Activated naive CD8-positive, alpha-beta T cell treated with anti-CD3 and anti-CD28 coated beads, Interleukin-2, amount 10 ng/mL, durations not matched to agents 7 days and 5 days (primary cell): ENCODE measurements around the gene GABARAP. TPM values are rescaled to one million over a fixed set of nuclear protein-coding genes. Genes with fewer than 3 reads are reported as not detected.

ENCODE experiments used
- ATAC-seq: fragments of 150-1000 bp; cut with Tn5 transposase; one replicate; pipeline ENCODE4 v1.10.0; 2021; ENCODE audit warnings: low read depth, moderate library complexity
- POLR2A ChIA-PET: fragments of 350-600 bp; sonication (Branson Sonifier 250); formaldehyde crosslinking; loops from one replicate; lab custom pipeline; 2021; ENCODE audit warnings: antibody characterized with exemption; lab: Charles Lee
- DNase-seq: peaks from one replicate; pipeline ENCODE4 v3.0.0; 2021
- H3K27ac Mint-ChIP-seq: one replicate; pipeline ENCODE4 v1.8.0; 2022; ENCODE audit warnings: mild to moderate bottlenecking, mixed read lengths
- H3K27me3 Mint-ChIP-seq: one replicate; pipeline ENCODE4 v1.8.0; 2022; ENCODE audit warnings: mild to moderate bottlenecking, moderate library complexity, mixed read lengths
- H3K36me3 Mint-ChIP-seq: one replicate; pipeline ENCODE4 v1.8.0; 2021; ENCODE audit warnings: mild to moderate bottlenecking, mixed read lengths
- H3K4me1 Mint-ChIP-seq: one replicate; pipeline ENCODE4 v1.8.0; 2021; ENCODE audit warnings: mixed read lengths
- H3K4me3 Mint-ChIP-seq: one replicate; pipeline ENCODE4 v1.8.0; 2022; ENCODE audit warnings: mild to moderate bottlenecking, moderate library complexity, mixed read lengths
- H3K9me3 Mint-ChIP-seq: one replicate; pipeline ENCODE4 v1.8.0; 2021; ENCODE audit warnings: mixed read lengths
- total RNA-seq, 2 experiments: library from RNA; stranded (reverse); gene quantifications; one replicate each; pipeline ENCODE4 v1.2.3, GENCODE V29; 2021

Gene GABARAP
- total RNA-seq, 2 experiments from 2014 or later: 244 to 251 TPM

- peaks cover 1% of the 10 kb centered on the region for H3K27me3 Mint-ChIP-seq
- H3K4me3 Mint-ChIP-seq: peak overlapping the region; percentile 97
- peak overlapping the region; percentile 95 for H3K27ac Mint-ChIP-seq
- no peaks in the 10 kb centered on the region for H3K36me3 Mint-ChIP-seq
- no peaks in the 10 kb centered on the region for H3K9me3 Mint-ChIP-seq
- POLR2A ChIA-PET: interaction anchor here (0.9 to 2.8 kb wide), 4 partner anchors 8 to 180 kb away, joined by 3 to 15 read pairs (median 7); partner anchors contain the start of genes GABARAP, PHF23 and SLC16A13
- DNase-seq: no peak
- H3K4me1 Mint-ChIP-seq: peaks cover 56% of the 10 kb centered on the region
- ATAC-seq: no peak
Observed at GRCh38 chr17:7215652-7216180, 26.5 kb downstream of the GABARAP start.

DNA sequence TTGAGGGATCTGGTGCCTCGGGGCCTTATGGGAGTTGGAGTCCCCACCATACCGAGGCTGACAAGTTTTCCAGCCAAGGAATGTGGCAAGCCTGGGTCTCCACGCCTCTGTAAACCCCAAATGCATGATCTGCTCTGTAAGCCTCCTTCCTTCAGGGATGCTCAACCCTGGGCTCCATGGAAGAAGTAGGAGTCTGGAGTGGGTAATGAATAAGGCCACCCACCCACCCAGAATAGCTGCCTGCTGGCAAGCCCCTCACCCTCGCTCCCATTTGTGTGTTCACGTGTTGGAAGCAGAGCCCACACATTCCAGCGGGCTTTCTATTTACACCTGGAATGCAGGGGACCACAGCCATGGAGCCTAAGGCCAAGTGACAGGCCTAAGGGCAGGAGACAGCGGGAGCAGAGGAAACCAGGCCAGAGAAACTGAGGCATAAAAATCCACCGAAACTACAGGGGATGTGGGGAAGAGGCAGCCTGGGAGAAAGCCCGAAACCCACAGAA lies 27.1 kb downstream of the GABARAP start:
- Mint-ChIP-seq H3K4me1 (peaks cover 51% of the 10 kb centered on the region), H3K9me3 (no peaks in the 10 kb centered on the region), H3K27ac (peak overlapping the region; percentile 95), H3K36me3 (no peaks in the 10 kb centered on the region), H3K4me3 (peak overlapping the region; percentile 97), H3K27me3 (peaks cover 2% of the 10 kb centered on the region)
- DNase-seq (no peak), ATAC-seq (no peak)
- POLR2A ChIA-PET: interaction anchor here (0.7 to 2.8 kb wide), 6 partner anchors 19 to 180 kb away, joined by 3 to 15 read pairs (median 6); partner anchors contain the start of genes ACAP1, DVL2, GABARAP and PHF23

GRCh38 chr17:7214300-7215135 lies 27.7 kb downstream of the GABARAP start:
- H3K9me3 Mint-ChIP-seq: no peaks in the 10 kb centered on the region
- peak overlapping the region; percentile 95 for H3K27ac Mint-ChIP-seq
- POLR2A ChIA-PET: interaction anchor here (0.7 to 2.8 kb wide), 7 partner anchors 20 to 179 kb away, joined by 3 to 15 read pairs (median 4); partner anchors contain the start of genes ACAP1, CTDNEP1, DVL2 and GABARAP
- H3K4me3 Mint-ChIP-seq: peak overlapping the region; percentile 97
- peaks cover 50% of the 10 kb centered on the region for H3K4me1 Mint-ChIP-seq
- DNase-seq (peak; percentile 100), ATAC-seq (peak; percentile 81)
- peaks cover 7% of the 10 kb centered on the region for H3K27me3 Mint-ChIP-seq
- H3K36me3 Mint-ChIP-seq: no peaks in the 10 kb centered on the region

GRCh38 chr17:7213895-7214299 lies 28.4 kb downstream of the GABARAP start:
- ATAC-seq (no peak), DNase-seq (no peak)
- Mint-ChIP-seq H3K27me3 (peaks cover 7% of the 10 kb centered on the region), H3K4me1 (peaks cover 47% of the 10 kb centered on the region), H3K27ac (peak overlapping the region; percentile 95), H3K4me3 (peak overlapping the region; percentile 97), H3K36me3 (no peaks in the 10 kb centered on the region), H3K9me3 (no peaks in the 10 kb centered on the region)
- POLR2A ChIA-PET: interaction anchor here (0.7 to 2.8 kb wide), 5 partner anchors 21 to 123 kb away, joined by 3 to 15 read pairs (median 4); partner anchors contain the start of genes ACAP1, CTDNEP1, DVL2 and PHF23

DNA sequence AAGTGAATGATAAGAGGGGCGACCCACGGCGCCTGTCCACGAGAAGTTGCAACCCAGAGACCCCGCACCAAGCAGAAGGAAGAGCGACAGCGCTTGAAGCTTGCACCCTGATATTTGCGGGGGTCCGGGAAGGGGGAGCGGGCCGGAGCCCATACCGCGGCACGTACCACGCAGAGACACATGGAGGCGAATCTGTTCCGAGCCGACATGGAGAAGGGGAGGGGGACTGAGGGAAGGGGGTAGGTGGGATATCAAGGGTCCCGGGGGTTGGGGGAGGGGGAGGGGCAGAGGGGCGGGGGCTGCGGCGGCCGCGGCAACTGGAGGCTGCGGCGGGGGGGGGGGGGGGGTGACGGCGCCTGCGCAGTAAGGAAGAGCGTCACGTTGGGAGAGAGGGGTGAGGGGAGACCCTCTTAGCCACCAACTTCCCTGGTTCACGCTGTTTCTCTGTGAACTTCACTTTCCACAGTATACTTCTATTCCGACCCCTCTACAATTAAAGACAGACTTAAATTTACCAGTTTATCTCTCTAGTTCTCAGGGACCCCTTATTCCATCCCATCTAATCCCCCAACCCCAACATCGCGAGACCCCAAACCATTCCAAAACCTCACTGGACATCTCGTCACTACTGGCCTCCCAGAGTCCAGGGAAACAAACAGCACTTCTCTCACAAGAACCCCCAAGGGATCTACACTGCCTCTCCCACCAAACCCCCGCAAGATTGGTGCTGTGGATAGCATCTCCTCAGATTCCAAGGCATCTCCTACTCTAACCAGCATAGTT lies 30.6 kb downstream of the GABARAP start:
- Mint-ChIP-seq H3K9me3 (no peaks in the 10 kb centered on the region), H3K27me3 (peaks cover 7% of the 10 kb centered on the region), H3K4me3 (no peak overlapping the region), H3K27ac (no peak overlapping the region), H3K36me3 (no peaks in the 10 kb centered on the region), H3K4me1 (peaks cover 35% of the 10 kb centered on the region)
- POLR2A ChIA-PET: no interaction called here
- ATAC-seq (no peak), DNase-seq (no peak)

GRCh38 chr17:7208754-7209460 lies 33.3 kb downstream of the GABARAP start:
- Mint-ChIP-seq H3K4me1 (peaks cover 37% of the 10 kb centered on the region), H3K27ac (peak overlapping the region; percentile 3), H3K4me3 (no peak overlapping the region), H3K36me3 (no peaks in the 10 kb centered on the region), H3K27me3 (peaks cover 7% of the 10 kb centered on the region), H3K9me3 (no peaks in the 10 kb centered on the region)
- ATAC-seq (no peak), DNase-seq (no peak)
- POLR2A ChIA-PET: no interaction called here

DNA sequence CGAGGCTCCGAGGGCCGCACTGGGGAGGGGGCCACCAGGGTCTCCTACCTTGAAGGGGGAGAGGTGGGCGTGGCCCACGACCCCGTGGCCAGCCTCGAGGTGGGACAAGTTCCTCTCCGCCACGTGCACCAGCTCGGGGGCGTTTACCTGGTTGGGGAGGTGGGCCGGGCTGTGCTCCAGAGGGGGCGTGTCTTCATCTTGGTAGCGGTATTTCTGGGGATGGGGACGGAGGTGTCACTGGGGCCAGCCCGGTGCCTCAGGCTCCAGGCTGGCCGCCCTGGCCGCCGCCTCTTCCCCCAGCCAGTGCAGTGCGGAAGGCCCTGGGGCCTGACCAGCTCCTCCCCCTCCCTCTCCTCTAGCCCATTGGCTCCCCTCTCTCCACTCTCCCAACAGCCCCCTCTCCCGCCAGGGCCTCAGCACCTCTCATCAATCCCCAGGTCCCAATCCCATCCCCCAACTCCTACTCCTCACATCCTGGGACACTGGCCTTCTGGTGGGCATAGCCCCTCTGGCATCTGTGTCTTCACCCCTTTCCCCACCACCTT lies 34.1 kb downstream of the GABARAP start:
- Mint-ChIP-seq H3K36me3 (peaks cover 2% of the 10 kb centered on the region), H3K4me1 (peaks cover 31% of the 10 kb centered on the region), H3K4me3 (no peak overlapping the region), H3K27me3 (peaks cover 7% of the 10 kb centered on the region), H3K27ac (no peak overlapping the region), H3K9me3 (no peaks in the 10 kb centered on the region)
- ATAC-seq (no peak), DNase-seq (no peak)
- POLR2A ChIA-PET: interaction anchor here (1.4 kb wide), 1 partner anchor 8 kb away, joined by 3 read pairs; no protein-coding TSS in a partner anchor

DNA sequence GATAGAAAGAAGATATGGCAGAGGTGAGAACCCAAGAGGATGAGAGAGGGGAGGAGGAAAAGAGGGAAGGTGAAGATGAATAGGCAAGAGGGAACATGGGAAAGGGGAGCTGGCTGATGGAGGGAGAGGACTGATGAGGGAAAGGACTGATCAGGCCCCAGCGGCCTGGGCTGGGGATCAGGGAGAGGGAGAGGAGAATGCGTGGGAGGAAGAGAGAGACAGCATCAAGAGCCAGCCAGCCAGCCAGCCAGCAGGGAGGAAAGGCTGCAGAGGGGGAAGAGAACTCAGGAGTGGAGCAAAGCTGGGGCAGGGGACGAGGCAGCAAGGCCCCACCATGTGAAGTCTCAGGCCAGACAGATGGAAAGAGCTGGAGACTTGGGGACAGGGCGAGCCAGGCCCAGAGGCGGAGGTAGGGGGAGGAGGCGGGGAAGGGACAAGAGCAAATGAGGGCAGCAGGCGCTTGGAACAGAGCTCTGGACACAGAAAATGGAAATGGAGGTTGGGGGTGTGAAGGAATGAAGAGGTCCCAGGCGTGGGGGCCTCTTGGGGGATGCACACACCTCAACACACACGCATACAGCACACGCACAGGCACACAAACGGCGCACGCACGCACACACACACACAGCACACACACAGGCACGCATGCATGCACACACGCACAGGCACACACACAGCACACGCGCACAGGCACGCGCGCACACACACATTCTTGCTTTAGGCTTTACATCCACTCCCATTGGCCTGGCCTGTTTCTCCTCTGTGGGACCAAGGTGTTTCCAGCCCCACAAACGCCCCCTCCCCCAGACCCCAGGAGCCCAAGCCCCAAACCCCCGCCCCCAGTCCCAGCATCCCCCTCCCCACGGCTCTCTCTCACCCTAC lies 34.9 kb downstream of the GABARAP start:
- peak overlapping the region; percentile 28 for H3K27ac Mint-ChIP-seq
- POLR2A ChIA-PET: interaction anchor here (1.4 kb wide), 1 partner anchor 9 kb away, joined by 3 read pairs; no protein-coding TSS in a partner anchor

GRCh38 chr17:7205561-7205960 lies 36.7 kb downstream of the GABARAP start:
- peak overlapping the region; percentile 92 for H3K27ac Mint-ChIP-seq
- H3K9me3 Mint-ChIP-seq: no peaks in the 10 kb centered on the region
- no peak for DNase-seq
- POLR2A ChIA-PET: interaction anchor here (0.8 to 1.2 kb wide), 2 partner anchors 32 to 33 kb away, joined by 3 read pairs; partner anchors contain the start of gene PHF23
- no peak for ATAC-seq
- peaks cover 5% of the 10 kb centered on the region for H3K36me3 Mint-ChIP-seq
- H3K4me3 Mint-ChIP-seq: peak overlapping the region; percentile 91
- peaks cover 5% of the 10 kb centered on the region for H3K27me3 Mint-ChIP-seq
- H3K4me1 Mint-ChIP-seq: peaks cover 24% of the 10 kb centered on the region

More for the DNA sequence above, 34.9 kb downstream of the GABARAP start:
- H3K4me3 Mint-ChIP-seq: no peak overlapping the region
- H3K4me1 Mint-ChIP-seq: peaks cover 30% of the 10 kb centered on the region
- ATAC-seq: no peak
- no peak for DNase-seq
- no peaks in the 10 kb centered on the region for H3K9me3 Mint-ChIP-seq
- peaks cover 7% of the 10 kb centered on the region for H3K27me3 Mint-ChIP-seq
- H3K36me3 Mint-ChIP-seq: peaks cover 5% of the 10 kb centered on the region

DNA sequence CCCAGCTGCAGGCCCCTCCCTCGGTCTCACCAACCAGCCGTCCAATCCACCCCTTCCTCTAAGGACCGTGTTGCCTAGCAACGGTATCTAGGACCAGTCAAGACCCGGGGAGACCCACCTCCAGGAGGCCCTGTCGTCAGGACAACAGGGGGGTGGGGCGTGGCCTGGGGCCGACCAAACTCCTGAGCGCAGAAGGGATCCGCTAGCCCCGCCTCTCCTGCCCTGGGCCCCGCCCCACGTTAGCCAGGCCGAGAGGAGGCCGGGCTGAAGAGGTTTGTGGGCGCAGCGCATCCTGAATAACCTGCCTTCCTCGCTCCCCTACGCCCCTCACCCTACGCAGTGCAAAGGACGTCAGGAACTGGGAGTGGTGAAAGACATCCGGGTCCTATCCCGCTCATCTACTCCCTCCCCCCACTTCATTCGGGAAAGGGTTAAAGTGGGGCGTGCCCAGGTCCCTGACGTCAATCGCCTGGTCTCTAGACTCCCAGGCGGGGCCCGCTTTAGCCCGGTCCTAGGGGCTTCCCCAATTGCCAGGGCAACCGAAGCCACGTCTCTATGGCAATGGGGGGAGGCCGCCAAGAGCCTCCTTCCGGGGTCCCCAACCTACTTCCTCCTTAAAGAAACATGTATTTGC lies 37.3 kb downstream of the GABARAP start:
- H3K36me3 Mint-ChIP-seq: peaks cover 5% of the 10 kb centered on the region
- H3K9me3 Mint-ChIP-seq: no peaks in the 10 kb centered on the region
- POLR2A ChIA-PET: interaction anchor here (0.7 to 1.4 kb wide), 5 partner anchors 14 to 504 kb away, joined by 3 to 6 read pairs (median 4); partner anchors contain the start of gene DLG4
- peak overlapping the region; percentile 92 for H3K27ac Mint-ChIP-seq
- H3K4me3 Mint-ChIP-seq: peak overlapping the region; percentile 91
- peaks cover 2% of the 10 kb centered on the region for H3K27me3 Mint-ChIP-seq
- peaks cover 24% of the 10 kb centered on the region for H3K4me1 Mint-ChIP-seq
- peak; percentile 94 for DNase-seq
- peak; percentile 86 for ATAC-seq

- peak overlapping the region; percentile 92 for H3K27ac Mint-ChIP-seq
- H3K4me1 Mint-ChIP-seq: peaks cover 24% of the 10 kb centered on the region
- H3K36me3 Mint-ChIP-seq: peaks cover 5% of the 10 kb centered on the region
- no peaks in the 10 kb centered on the region for H3K9me3 Mint-ChIP-seq
- peak; percentile 12 for ATAC-seq
- POLR2A ChIA-PET: interaction anchor here (0.7 to 1.4 kb wide), 4 partner anchors 15 to 504 kb away, joined by 3 to 6 read pairs (median 4); partner anchors contain the start of gene DLG4
- no peak for DNase-seq
- no peaks in the 10 kb centered on the region for H3K27me3 Mint-ChIP-seq
- peak overlapping the region; percentile 91 for H3K4me3 Mint-ChIP-seq
Observed at GRCh38 chr17:7204336-7204735, 37.9 kb downstream of the GABARAP start.
